Endothelial cell (in vitro differentiated cells): Measurements from ENCODE around the gene SVIL. TPM values are rescaled to one million over a fixed set of nuclear protein-coding genes. Genes with fewer than 3 reads are reported as not detected.
"Not testable (repeated sequence)": the region's sequence is repeated elsewhere in the genome, so short reads cannot be mapped to it uniquely, and the experiment has no call there.

ENCODE experiments used
- DNase-seq: peaks from one replicate; pipeline ENCODE4 v3.0.0; 2021; ENCODE audit warnings: low spot score
- H3K27ac Mint-ChIP-seq: one replicate; pipeline ENCODE4 v1.8.0; 2021; ENCODE audit warnings: mixed read lengths, inconsistent platforms; ENCODE audit not compliant: unreplicated experiment
- H3K27me3 Mint-ChIP-seq: one replicate; pipeline ENCODE4 v1.8.0; 2021; ENCODE audit warnings: mild to moderate bottlenecking, moderate library complexity, mixed read lengths, inconsistent platforms; ENCODE audit not compliant: unreplicated experiment
- H3K36me3 Mint-ChIP-seq: one replicate; pipeline ENCODE4 v1.8.0; 2021; ENCODE audit warnings: mild to moderate bottlenecking, low read depth, mixed read lengths, inconsistent platforms; ENCODE audit not compliant: unreplicated experiment
- H3K4me1 Mint-ChIP-seq: one replicate; pipeline ENCODE4 v1.8.0; 2021; ENCODE audit warnings: mild to moderate bottlenecking, mixed read lengths, inconsistent platforms; ENCODE audit not compliant: unreplicated experiment
- H3K4me3 Mint-ChIP-seq: one replicate; pipeline ENCODE4 v1.8.0; 2021; ENCODE audit warnings: mild to moderate bottlenecking, mixed read lengths, inconsistent platforms; ENCODE audit not compliant: unreplicated experiment
- H3K9me3 Mint-ChIP-seq: one replicate; pipeline ENCODE4 v1.8.0; 2021; ENCODE audit warnings: mixed read lengths, inconsistent platforms; ENCODE audit not compliant: unreplicated experiment
- total RNA-seq: library from RNA; stranded (reverse); fragmentation: NEBNext Ultra II Directional; extraction: Animal tissue kit (Norgen Biotek cat#: 25700); gene quantifications from one replicate; pipeline ENCODE4 v1.2.1, GENCODE V29; 2021; ENCODE audit not compliant: unreplicated experiment
- TF ChIP-seq, protein P1 (sequence below): fragments of 200-600 bp; sonication (generic); IDR thresholded peaks from one replicate; pipeline ENCODE4 v1.5.0; 2021; ENCODE audit warnings: antibody characterized with exemption; ENCODE audit not compliant: unreplicated experiment

The SVIL gene
- total RNA-seq, 1 donor from 2014 or later = 125 TPM

DNA sequence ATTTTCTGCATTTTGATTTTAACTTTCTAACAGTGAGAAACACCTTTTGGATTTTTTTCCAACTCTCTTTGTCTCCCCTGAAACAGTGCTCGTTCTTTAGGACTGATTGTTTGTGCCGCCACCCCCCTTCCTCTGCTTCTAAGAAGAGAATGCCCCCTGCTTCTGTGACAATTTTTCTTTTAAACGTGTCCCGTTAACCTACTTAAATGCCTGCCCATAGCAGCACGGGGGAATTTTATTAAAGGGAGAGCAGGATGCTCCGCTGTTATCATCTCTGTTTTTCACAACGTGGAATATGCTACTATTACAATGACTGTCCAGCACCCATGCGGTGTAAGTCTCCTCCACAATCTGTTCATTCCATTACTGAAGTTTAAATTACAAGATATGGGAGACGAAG lies 67.8 kb downstream of the SVIL start:
- H3K4me3 Mint-ChIP-seq = no peak overlapping the region
- H3K4me1 Mint-ChIP-seq = peaks cover 5% of the 10 kb centered on the region

GRCh38 chr10:29566209-29566608 lies 68.6 kb downstream of the SVIL start:
- H3K36me3 Mint-ChIP-seq = peaks cover 19% of the 10 kb centered on the region
- H3K9me3 Mint-ChIP-seq, H3K27ac Mint-ChIP-seq, DNase-seq, H3K27me3 Mint-ChIP-seq, H3K4me1 Mint-ChIP-seq, H3K4me3 Mint-ChIP-seq: not testable (repeated sequence)

More for the DNA sequence above, 67.8 kb downstream of the SVIL start:
- Mint-ChIP-seq H3K36me3 (peaks cover 16% of the 10 kb centered on the region), H3K9me3 (no peaks in the 10 kb centered on the region), H3K27ac (no peak overlapping the region), H3K27me3 (peaks cover 2% of the 10 kb centered on the region)
- DNase-seq = no peak
- TF ChIP-seq, protein P1, sequence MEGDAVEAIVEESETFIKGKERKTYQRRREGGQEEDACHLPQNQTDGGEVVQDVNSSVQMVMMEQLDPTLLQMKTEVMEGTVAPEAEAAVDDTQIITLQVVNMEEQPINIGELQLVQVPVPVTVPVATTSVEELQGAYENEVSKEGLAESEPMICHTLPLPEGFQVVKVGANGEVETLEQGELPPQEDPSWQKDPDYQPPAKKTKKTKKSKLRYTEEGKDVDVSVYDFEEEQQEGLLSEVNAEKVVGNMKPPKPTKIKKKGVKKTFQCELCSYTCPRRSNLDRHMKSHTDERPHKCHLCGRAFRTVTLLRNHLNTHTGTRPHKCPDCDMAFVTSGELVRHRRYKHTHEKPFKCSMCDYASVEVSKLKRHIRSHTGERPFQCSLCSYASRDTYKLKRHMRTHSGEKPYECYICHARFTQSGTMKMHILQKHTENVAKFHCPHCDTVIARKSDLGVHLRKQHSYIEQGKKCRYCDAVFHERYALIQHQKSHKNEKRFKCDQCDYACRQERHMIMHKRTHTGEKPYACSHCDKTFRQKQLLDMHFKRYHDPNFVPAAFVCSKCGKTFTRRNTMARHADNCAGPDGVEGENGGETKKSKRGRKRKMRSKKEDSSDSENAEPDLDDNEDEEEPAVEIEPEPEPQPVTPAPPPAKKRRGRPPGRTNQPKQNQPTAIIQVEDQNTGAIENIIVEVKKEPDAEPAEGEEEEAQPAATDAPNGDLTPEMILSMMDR = no peak

DNA sequence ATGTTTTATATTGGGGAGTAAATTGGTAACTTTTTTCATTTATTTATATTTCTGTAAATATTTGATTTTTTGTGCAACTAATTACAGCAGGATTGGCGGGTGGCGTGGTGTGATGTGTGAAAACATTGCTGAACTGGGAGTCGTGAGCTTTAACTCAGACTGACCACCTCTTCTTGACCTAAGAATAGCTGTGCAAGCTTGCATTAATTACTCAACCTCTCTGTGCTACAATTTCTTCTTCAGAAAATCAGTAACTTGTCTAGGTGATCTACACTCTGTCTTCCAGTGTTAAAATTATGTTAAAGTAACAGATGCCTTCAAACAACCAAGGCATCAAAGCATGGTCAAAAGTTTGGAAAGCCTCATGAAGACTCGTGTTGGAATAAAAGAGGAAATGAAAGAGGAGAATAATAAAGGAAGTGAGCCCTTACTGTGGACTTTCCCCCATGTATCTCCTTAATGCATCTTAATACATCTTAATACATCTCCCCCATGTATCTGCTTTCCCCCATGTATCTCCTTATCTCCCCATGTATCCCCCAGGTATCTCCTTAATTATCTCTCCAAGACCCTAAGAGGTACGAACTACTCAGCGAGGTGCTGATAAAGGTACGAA lies 71.2 kb downstream of the SVIL start:
- Mint-ChIP-seq H3K4me1 (peaks cover 5% of the 10 kb centered on the region), H3K9me3 (no peaks in the 10 kb centered on the region), H3K27me3 (peaks cover 2% of the 10 kb centered on the region)

GRCh38 chr10:29563006-29563405 lies 71.8 kb downstream of the SVIL start:
- H3K4me1 Mint-ChIP-seq = not testable (repeated sequence)

More for the DNA sequence above, 71.2 kb downstream of the SVIL start:
- TF ChIP-seq, protein P1 = no peak
- Mint-ChIP-seq H3K4me3 (no peak overlapping the region), H3K36me3 (peaks cover 19% of the 10 kb centered on the region), H3K27ac (no peak overlapping the region)
- no peak for DNase-seq

GRCh38 chr10:29559996-29560395 lies 74.8 kb downstream of the SVIL start:
- Mint-ChIP-seq H3K36me3 (peaks cover 10% of the 10 kb centered on the region), H3K27me3 (peaks cover 2% of the 10 kb centered on the region), H3K4me1 (no peaks in the 10 kb centered on the region), H3K27ac (no peak overlapping the region), H3K4me3 (no peak overlapping the region), H3K9me3 (no peaks in the 10 kb centered on the region)
- TF ChIP-seq, protein P1 = no peak
- no peak for DNase-seq

More at GRCh38 chr10:29563006-29563405, 71.8 kb downstream of the SVIL start:
- H3K4me3 Mint-ChIP-seq, H3K9me3 Mint-ChIP-seq, H3K27me3 Mint-ChIP-seq, H3K27ac Mint-ChIP-seq, DNase-seq: not testable (repeated sequence)
- H3K36me3 Mint-ChIP-seq = peaks cover 19% of the 10 kb centered on the region

GRCh38 chr10:29557665-29558064 lies 77.1 kb downstream of the SVIL start:
- DNase-seq = no peak
- H3K27me3 Mint-ChIP-seq = peaks cover 2% of the 10 kb centered on the region
- no peaks in the 10 kb centered on the region for H3K9me3 Mint-ChIP-seq
- no peaks in the 10 kb centered on the region for H3K4me1 Mint-ChIP-seq
- H3K36me3 Mint-ChIP-seq = peaks cover 10% of the 10 kb centered on the region
- TF ChIP-seq, protein P1 = no peak
- no peak overlapping the region for H3K27ac Mint-ChIP-seq
- no peak overlapping the region for H3K4me3 Mint-ChIP-seq
